Lung (tissue), 12 donors: ENCODE measurements around the gene FAM181B. TPM values are rescaled to one million over a fixed set of nuclear protein-coding genes. Genes with fewer than 3 reads are reported as not detected.
A peak's percentile ranks its signal among the peaks of the same experiment; 100 is the strongest.

Source experiments
- ATAC-seq: fragments of 200-7000 bp; cut with Tn5 transposase; one replicate; pipeline ENCODE4 v1.9.1; 2020; ENCODE audit warnings: moderate number of reproducible peaks; ENCODE audit not compliant: insufficient read depth, low FRiP score
- DNase-seq, 3 donors: peaks; one replicate each; pipeline ENCODE4 v3.0.0-alpha.2; 2013 to 2017
- H3K27ac ChIP-seq, 2 donors: one replicate each; pipeline ENCODE4 v1.5.1; 2013; ENCODE audit warnings: mild to moderate bottlenecking in 2 of 2, moderate library complexity in 2 of 2, control low read depth in 1 of 2, inconsistent platforms in 1 of 2, low read depth in 1 of 2, low read length in 1 of 2
- H3K27me3 ChIP-seq, 3 donors: one replicate each; pipeline ENCODE4 v1.5.1; 2013; ENCODE audit warnings: low read length in 2 of 3; ENCODE audit not compliant: control insufficient read depth in 3 of 3, insufficient read depth in 3 of 3
- H3K36me3 ChIP-seq, 4 donors: one replicate each; pipeline ENCODE4 v1.5.1; 2013; ENCODE audit warnings: low read length in 4 of 4, mild to moderate bottlenecking in 1 of 4, moderate library complexity in 1 of 4; ENCODE audit not compliant: control insufficient read depth in 4 of 4, insufficient read depth in 4 of 4
- H3K4me1 ChIP-seq, 5 donors: one replicate each; pipeline ENCODE4 v1.5.1; 2013; ENCODE audit warnings: low read length in 5 of 5, mild to moderate bottlenecking in 2 of 5, moderate library complexity in 1 of 5; ENCODE audit not compliant: control insufficient read depth in 5 of 5, insufficient read depth in 5 of 5
- H3K4me3 ChIP-seq: one replicate; pipeline ENCODE4 v1.5.1; 2013; ENCODE audit warnings: mild to moderate bottlenecking, control low read depth, moderate library complexity
- H3K9ac ChIP-seq, 2 donors: one replicate each; pipeline ENCODE4 v1.5.1; 2013; ENCODE audit warnings: low read length in 2 of 2, control low read depth in 1 of 2; ENCODE audit not compliant: insufficient read depth in 1 of 2
- H3K9me3 ChIP-seq, 4 donors: one replicate each; pipeline ENCODE4 v1.5.1; 2013; ENCODE audit warnings: low read length in 3 of 4, mild to moderate bottlenecking in 1 of 4, moderate library complexity in 1 of 4; ENCODE audit not compliant: control insufficient read depth in 4 of 4, insufficient read depth in 3 of 4
- CTCF ChIP-seq: IDR thresholded peaks from 2 replicates; pipeline ENCODE4 v1.5.1; 2012; ENCODE audit warnings: mild to moderate bottlenecking; ENCODE audit errors: control extremely low read depth, extremely low read depth
- WGBS, 2 donors: extraction: QIAGEN DNeasy Blood & Tissue Kit; methylation state at CpG; one replicate each; pipeline ENCODE4 v1.1.7; 2013; 5-methylcytosine and 5-hydroxymethylcytosine counted together
- polyA plus RNA-seq, 2 donors: library from polyadenylated mRNA; stranded (reverse); fragments of 200-250 nt; gene quantifications; one replicate each; pipeline ENCODE4 v1.2.1, GENCODE V29; 2013
- total RNA-seq, 2 donors: library from RNA; depleted of rRNA in 1 of 2; stranded (reverse); fragments of >200 nt in 1 of 2; gene quantifications; one replicate each; pipeline ENCODE4 v1.2.1, GENCODE V29; 2014 to 2021
- donor health status: control.
- donor health status: control.
- donor health status: Bipolar disorder and iron deficiency.
- donor health status: healthy.
- donor health status: DM: yes; HTN: yes; CAD: no.

Gene FAM181B
- total and polyA plus RNA-seq, 4 donors: 0.02 to 0.23 (median 0.14) TPM

GRCh38 chr11:82753921-82754320 lies 20.3 kb upstream of the FAM181B start:
- H3K27me3 ChIP-seq: no peaks in the 10 kb centered on the region
- H3K27ac ChIP-seq: no peak overlapping the region
- 89 to 90% methylated on average over 1 of the region's 1 CpG for WGBS, 2 donors
- no peaks in the 10 kb centered on the region for H3K36me3 ChIP-seq
- no peak for ATAC-seq
- TF ChIP-seq CTCF: no peak
- H3K4me1 ChIP-seq: no peaks in the 10 kb centered on the region
- H3K9ac ChIP-seq: no peak overlapping the region
- DNase-seq: no peak
- H3K9me3 ChIP-seq: no peaks in the 10 kb centered on the region
- H3K4me3 ChIP-seq: no peak overlapping the region

- Histone ChIP-seq H3K9me3 (no peaks in the 10 kb centered on the region), H3K9ac (no peak overlapping the region), H3K27ac (no peak overlapping the region), H3K4me3 (no peak overlapping the region), H3K4me1 (no peaks in the 10 kb centered on the region), H3K27me3 (no peaks in the 10 kb centered on the region), H3K36me3 (no peaks in the 10 kb centered on the region)
- no peak for TF ChIP-seq CTCF
- ATAC-seq: no peak
- DNase-seq: no peak
Observed at GRCh38 chr11:82752801-82753200, 19.1 kb upstream of the FAM181B start.

GRCh38 chr11:82750643-82751139 lies 17.0 kb upstream of the FAM181B start:
- TF ChIP-seq CTCF: no peak
- H3K9me3 ChIP-seq: no peaks in the 10 kb centered on the region
- no peak overlapping the region for H3K27ac ChIP-seq
- ATAC-seq (no peak), DNase-seq (peak in 2 of 3 donors; percentile 5 to 22)
- H3K4me3 ChIP-seq: no peak overlapping the region
- WGBS, 2 donors: 15 to 23% methylated on average over 9 of the region's 9 CpGs
- H3K4me1 ChIP-seq: no peaks in the 10 kb centered on the region
- H3K27me3 ChIP-seq: no peaks in the 10 kb centered on the region
- H3K9ac ChIP-seq: no peak overlapping the region
- H3K36me3 ChIP-seq: no peaks in the 10 kb centered on the region

GRCh38 chr11:82747471-82747870 lies 13.8 kb upstream of the FAM181B start:
- WGBS, 2 donors: 83 to 84% methylated on average over 8 of the region's 8 CpGs
- ATAC-seq (no peak), DNase-seq (no peak)
- no peak overlapping the region for H3K27ac ChIP-seq
- TF ChIP-seq CTCF: no peak
- no peaks in the 10 kb centered on the region for H3K27me3 ChIP-seq
- no peaks in the 10 kb centered on the region for H3K9me3 ChIP-seq
- no peak overlapping the region for H3K4me3 ChIP-seq
- no peaks in the 10 kb centered on the region for H3K36me3 ChIP-seq
- no peaks in the 10 kb centered on the region for H3K4me1 ChIP-seq
- no peak overlapping the region for H3K9ac ChIP-seq
